Left renal pelvis (tissue), 4 donors: ENCODE measurements around the gene CC2D1A. TPM values are rescaled to one million over a fixed set of nuclear protein-coding genes. Genes with fewer than 3 reads are reported as not detected.

Experiments used
- DNase-seq, 4 donors: peaks; one replicate each; pipeline ENCODE4 v3.0.0-alpha.2; 2013; ENCODE audit warnings: low read depth in 4 of 4, low spot score in 3 of 4
- polyA plus RNA-seq, 4 donors: library from polyadenylated mRNA; unstranded; fragments of 120-200 nt; gene quantifications; one replicate each; pipeline ENCODE4 v1.2.1, GENCODE V29; 2013; ENCODE audit not compliant: insufficient read length in 4 of 4

The CC2D1A gene
- polyA plus RNA-seq, 4 donors = 19.4 to 45.8 (median 23.0) TPM

DNA sequence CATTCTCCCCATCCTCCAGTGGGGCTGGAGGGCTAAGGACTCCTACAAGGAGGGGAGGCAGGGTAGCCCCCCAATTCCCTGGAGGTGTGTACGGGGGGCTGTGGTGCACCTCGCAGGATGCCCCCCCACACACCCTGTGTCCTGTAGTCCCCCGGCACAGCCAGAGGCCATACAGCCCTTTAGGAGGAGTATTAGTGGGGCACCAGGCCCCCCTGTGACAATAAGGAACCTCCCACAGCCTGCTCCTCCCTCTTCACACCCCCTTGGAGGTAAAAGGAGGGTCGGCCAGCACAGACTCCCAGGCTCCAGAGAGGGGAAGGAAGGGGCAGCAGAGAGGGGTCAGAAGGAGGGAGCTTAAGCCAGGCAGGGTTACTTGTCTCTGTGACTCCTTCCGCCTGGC lies 29.2 kb upstream of the CC2D1A start, which contains the start of gene NANOS3:
TSS of gene NANOS3 (plus strand) at position 301 of the 400 bp plus-strand sequence. CDS start 115 bp downstream, outside the sequence.
- no peak for DNase-seq

GRCh38 chr19:13877303-13877702 lies 28.7 kb upstream of the CC2D1A start:
- DNase-seq = no peak

DNA sequence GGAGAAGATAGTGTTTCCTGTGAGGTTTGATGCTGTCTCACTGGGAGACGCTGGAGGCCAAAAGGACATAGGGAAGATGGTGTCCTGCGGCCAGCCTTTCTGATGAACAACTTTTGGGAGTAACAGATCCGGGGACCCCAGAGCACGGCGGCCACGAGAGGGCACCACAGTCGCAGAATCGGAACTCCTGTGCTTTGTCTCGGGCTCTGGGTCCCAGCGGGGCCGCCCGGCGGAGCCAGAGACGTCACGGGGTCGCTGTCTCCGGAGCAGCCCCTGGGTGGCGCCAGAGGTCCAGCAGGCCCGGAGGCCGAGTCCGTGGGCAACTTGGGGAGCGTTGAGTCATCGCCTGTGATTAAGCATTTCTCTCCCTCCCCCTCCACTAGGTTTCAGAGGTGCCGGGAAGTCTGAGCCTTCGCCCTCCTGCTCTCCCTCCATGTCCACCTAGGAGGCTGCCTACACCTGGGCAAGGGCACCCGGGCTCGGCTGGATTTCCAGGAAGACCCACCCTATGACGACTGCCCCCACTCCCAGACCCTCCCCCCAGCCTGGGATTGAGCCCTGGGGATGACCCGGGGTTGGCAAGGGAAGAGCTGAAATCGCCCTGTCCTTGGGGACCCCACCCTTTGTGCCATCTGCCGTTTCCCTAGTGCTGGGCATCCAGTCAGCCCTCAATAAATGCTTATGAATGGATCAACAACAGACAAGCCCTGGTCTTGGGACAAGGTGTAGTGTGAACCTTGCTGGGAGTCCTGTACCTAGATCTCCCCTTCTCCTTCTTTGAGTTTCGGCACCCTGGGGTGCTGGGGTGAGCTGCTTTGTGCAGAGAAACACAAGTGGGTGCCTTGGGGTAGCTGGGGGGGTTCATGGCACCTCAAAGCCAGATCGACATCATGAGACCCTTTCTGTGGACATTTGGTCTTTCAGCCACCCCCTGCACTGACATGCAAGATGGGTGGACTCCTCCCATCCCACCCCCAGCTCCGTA lies 25.6 kb upstream of the CC2D1A start:
- peak; percentile 84 to 89 (median 87) for DNase-seq

- DNase-seq = no peak
These were observed 24.7 kb upstream of the CC2D1A start for GRCh38 chr19:13881251-13881691.

- DNase-seq = no peak
These were observed 24.1 kb upstream of the CC2D1A start for GRCh38 chr19:13881692-13882418.

- DNase-seq = no peak
These were observed 23.6 kb upstream of the CC2D1A start for GRCh38 chr19:13882419-13882795.

- no peak for DNase-seq
These were observed 23.2 kb upstream of the CC2D1A start for GRCh38 chr19:13882836-13883235.

GRCh38 chr19:13883516-13884064 lies 22.4 kb upstream of the CC2D1A start:
- DNase-seq = no peak

DNA sequence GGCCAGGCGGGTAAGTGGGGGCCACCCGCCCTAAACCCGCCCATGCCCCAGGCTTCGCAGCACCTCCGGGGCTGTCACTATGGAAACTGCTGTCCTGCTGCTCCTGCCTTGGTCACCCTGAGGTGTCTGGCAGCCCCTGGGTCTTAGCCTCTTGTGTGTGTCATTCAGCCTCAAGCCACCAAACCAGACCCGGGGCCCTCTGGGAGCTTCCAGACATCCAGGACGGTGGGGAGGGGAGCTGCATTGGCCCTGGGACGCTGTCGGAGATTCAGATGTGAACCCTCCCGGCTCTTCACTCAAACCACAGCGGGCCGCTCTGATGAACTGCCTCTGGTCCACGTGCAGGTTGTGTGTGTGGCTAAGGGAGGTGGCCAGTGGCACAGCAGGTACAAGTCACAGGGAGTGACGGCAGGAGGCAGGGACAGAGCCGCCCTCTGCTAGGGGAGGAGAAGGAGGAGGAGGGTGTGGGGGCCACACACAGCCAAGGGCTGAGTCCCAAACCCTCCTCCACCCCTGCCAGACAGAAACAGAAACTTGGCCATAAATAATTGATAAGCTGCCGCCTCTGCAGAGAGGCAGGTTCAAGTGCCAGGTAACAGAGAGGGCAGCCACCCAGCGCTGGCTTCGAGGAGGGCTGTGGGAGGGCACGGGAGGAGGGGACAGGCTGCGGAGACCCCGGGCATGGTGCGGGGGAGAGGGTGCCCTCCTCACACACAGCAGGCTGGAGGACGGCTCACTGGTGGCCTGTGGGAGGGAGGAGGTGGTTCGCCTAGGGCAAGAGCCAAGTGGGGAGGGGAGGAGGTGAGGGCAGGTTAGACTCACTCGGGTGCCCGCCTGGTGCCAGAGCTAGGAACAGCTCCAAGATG lies 21.0 kb upstream of the CC2D1A start:
- no peak for DNase-seq

DNA sequence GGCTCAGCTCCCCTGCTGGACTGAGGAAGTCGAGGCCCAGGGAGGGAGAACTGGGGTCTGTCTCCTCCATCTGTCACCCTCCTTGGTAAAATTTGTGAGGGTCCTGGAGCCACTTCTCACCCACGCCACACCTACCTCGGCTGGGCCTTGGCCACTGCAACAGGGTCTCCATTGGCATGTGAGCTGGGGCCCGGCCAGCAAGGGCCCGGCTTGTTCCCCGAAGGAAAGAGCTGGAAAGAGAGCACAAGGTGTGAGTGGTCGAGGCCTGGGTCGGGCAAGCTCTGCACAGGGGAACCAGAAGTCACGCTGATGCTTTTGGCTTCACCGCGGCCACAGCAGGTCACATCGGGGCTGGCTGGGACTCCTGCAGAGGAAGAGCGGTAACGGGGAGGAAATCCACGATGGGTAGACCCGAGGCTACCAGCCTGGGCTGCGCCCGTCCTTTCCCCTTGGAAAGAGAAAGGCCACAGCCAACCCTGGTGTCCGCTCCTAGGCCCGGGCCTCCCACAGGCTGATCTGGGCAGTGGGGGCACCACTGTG lies 20.1 kb upstream of the CC2D1A start:
- no peak for DNase-seq

DNA sequence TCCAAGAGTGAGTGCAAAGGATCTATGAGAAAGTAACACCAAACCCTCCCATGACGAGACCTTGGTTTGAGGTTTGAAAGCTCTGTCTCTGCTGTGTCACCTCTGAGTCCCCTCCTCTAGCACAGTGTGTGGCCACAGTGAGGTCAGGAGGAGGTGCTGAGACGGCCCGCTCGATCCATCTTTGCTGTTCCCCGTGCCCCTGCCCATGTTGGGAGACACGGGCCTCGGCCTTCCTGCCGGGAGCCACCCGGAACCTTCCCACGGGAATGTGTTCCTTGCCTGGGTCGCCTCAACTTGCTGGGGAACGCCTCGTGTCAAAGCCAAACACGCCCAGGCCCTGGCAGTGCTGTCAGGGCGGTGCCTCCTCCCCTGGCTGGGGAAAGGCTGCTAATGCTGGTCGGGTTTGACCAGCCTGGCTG lies 19.0 kb upstream of the CC2D1A start:
- no peak for DNase-seq

DNA sequence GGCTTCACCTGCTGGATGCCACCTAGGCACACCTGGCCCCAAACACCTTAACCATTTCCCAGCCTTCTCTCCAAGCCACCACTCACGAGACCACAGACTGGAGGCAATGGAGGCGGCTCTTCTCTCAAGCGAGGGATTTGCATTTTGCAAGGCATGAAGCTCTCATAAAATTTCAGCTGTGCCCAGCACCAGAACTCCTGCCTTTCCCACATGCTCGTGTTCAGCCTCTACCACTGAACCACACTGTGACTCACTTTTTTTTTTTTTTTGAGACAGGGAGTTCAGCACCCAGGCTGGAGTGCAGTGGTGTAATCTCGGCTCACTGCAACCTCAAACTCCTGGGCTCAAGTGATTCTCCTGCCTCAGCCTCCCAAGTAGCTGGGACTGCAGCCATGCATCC lies 18.5 kb upstream of the CC2D1A start:
- DNase-seq = no peak

DNA sequence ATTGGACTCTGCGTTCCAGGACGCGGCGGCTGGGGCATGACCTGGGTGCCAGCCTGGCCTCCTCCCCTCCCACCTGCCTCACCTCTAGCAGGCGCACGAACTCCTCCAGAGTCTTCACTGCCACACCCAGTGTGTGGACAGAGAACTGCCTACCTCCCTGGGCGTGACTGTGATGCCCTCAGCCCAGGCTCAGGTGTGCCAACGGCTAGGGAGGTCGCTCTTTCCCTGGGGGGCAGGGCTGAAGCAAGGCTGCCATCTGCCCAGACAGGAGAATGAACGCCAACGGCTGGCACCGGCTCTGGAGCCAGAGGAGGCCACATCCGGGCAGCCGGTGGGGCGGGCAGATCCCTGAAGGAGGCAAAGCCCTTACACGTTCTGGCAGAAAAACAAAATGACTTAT lies 17.7 kb upstream of the CC2D1A start:
- DNase-seq = no peak

DNA sequence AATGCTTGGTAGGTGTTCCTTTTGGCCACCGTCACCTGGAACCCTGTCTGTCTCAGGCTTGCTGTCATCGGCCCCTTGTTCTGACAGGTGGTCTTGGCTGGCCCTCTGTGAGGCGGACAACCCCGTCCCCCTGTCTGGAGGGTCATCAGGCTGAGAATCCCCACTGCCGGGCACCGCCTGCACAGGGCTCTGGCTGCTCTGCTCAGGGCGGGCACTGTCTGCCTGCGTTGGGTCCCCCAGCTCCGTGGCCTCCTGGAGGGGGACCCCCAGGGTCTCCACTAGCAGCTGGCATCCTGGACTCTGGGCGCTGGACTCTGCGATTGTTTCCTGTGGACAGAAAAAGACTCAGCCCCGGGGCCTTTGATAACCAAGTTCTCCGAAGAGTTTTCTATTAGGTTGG lies 15.9 kb upstream of the CC2D1A start:
- no peak for DNase-seq

GRCh38 chr19:13892870-13893269 lies 13.1 kb upstream of the CC2D1A start:
- no peak for DNase-seq

DNA sequence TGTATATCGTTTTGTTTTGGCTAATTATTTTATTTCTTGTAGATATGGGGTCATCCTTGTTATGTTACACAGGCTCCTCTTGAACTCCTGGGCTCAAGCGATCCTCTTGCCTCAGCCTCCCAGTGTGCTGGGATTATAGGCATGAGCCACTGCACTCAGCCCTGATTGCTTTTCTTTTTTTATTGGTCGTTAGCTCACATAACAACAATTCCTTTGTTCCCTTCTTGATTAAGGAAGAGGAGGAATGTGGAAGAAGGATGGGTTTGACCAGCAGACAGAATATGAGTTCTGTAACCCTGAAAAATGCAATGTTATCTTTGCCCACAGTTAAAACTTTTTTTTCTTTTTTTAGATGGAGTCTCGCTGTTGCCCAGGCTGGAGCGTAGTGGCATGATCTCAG lies 11.4 kb upstream of the CC2D1A start:
- DNase-seq = no peak

DNA sequence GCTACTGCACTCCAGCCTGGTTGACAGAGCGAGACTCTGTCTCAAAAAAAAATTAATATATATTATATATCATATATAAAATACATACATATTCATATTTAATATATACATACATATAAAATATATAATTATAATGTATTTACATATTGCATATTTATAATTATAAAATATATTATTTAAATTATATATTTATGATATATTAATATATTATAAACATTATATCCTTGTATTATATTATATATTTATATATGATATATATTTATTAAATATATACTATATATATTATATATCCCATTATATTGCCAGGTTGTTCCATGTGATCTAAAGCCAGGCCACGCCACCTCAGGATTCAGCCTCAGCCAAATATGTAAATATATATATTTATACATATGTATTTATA lies 9.8 kb upstream of the CC2D1A start:
- no peak for DNase-seq

DNA sequence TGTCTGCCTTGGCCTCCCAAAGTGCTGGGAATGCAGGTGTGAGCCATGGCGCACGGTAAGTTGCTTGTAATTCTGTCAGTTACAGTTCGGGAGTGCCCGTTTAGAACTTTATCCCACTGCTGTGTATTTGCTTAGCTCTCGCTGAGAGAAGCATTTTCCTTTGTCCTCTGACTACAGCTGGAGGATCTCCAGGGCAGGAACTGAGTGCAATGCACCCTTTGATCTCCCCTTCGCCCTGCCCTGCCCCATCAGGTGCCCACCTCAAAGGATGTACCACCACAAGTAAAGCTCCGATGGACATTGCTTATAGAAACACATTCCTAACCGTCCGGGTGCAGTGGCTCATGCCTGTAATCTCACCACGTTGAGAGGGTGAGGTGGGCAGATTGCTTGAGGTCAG lies 6.6 kb upstream of the CC2D1A start:
- no peak for DNase-seq

DNA sequence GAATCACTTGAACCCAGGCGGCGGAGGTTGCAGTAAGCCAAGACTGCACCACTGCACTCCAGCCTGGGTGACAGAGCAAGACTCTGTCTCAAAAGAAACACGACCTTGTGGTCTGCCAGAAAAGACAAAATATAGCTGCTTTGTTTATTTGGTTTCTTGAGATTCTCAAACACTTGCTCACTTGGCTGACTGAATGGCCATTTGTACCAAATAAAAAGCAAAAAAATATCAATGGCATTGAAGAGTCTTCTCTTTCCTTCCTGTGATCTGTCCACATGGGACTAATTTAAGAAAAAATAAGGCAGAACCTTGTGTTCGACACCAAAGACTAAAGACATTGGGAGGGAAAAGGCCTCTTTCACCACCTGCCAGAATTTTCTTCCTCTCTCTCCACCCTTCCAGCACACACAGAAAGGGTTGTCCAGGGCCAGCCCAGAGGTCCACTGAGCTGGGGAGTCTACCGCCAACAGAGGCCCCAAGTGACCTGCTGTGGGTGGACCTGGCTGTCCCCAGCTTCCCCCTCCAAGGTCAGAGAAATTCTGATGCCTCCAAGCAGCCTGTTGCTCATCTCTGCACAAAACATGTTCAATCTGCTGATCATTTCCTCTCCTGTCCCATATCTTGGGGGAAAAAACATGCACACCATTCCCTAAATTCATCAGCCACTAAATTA lies 6.0 kb upstream of the CC2D1A start:
- DNase-seq = no peak
